ENCODE measurements around the gene RGMA.

RGMA gene

GRCh38 chr15:93025625-93025982 is 63.4 kb downstream of the RGMA start:
- no peak for TF ChIP-seq CTCF (IDR thresholded peaks at IDR 0.05; ENCODE audit: extremely low read depth, missing control alignments)
- DNase-seq (ENCODE audit: low spot score): no peak

- no peak for TF ChIP-seq CTCF (IDR thresholded peaks at IDR 0.05; ENCODE audit: extremely low read depth, missing control alignments)
- no peak for DNase-seq (ENCODE audit: low spot score)
Measured at GRCh38 chr15:93024716-93025624, 64.0 kb downstream of the RGMA start.

GRCh38 chr15:93024293-93024692 is 64.7 kb downstream of the RGMA start:
- DNase-seq (ENCODE audit: low spot score): no peak
- TF ChIP-seq CTCF (IDR thresholded peaks at IDR 0.05; ENCODE audit: extremely low read depth, missing control alignments): no peak

- TF ChIP-seq CTCF (IDR thresholded peaks at IDR 0.05; ENCODE audit: extremely low read depth, missing control alignments): no peak
- DNase-seq (ENCODE audit: low spot score): no peak
Measured at GRCh38 chr15:93020976-93021772, 67.8 kb downstream of the RGMA start.

- TF ChIP-seq CTCF (IDR thresholded peaks at IDR 0.05; ENCODE audit: extremely low read depth, missing control alignments): no peak
- no peak for DNase-seq (ENCODE audit: low spot score)
Measured at GRCh38 chr15:93019971-93020370, 69.0 kb downstream of the RGMA start.

GRCh38 chr15:93019090-93019489 is 69.9 kb downstream of the RGMA start:
- no peak for TF ChIP-seq CTCF (IDR thresholded peaks at IDR 0.05; ENCODE audit: extremely low read depth, missing control alignments)
- no peak for DNase-seq (ENCODE audit: low spot score)

GRCh38 chr15:93018574-93018973 is 70.4 kb downstream of the RGMA start:
- no peak for TF ChIP-seq CTCF (IDR thresholded peaks at IDR 0.05; ENCODE audit: extremely low read depth, missing control alignments)
- no peak for DNase-seq (ENCODE audit: low spot score)
